ENCODE data around the gene HSPB1. TPM values are rescaled to one million over a fixed set of nuclear protein-coding genes. Genes with fewer than 3 reads are reported as not detected.
A peak's percentile ranks its signal among the peaks of the same experiment; 100 is the strongest.
"Not testable (repeated sequence)": the region's sequence is repeated elsewhere in the genome, so short reads cannot be mapped to it uniquely, and the experiment has no call there.

Gene HSPB1
- polyA plus RNA-seq (ENCODE audit: insufficient read length) = 109 TPM
- long read RNA-seq, donor 1, transcript HSPB1-201 (3 exons, 909 nt) = major isoform, 281 of 450 reads
- long read RNA-seq, donor 1, transcript HSPB1-203 (2 exons, 1,455 nt) = minor isoform, 103 of 450 reads
- long read RNA-seq, donor 1, partial matches to known transcripts = 61 of 450 reads
- long read RNA-seq, donor 1, other reads (novel, unspliced or antisense) = 5 of 450 reads
- long read RNA-seq, donor 2, transcript HSPB1-201 (3 exons, 909 nt) = major isoform, 141 of 214 reads
- long read RNA-seq, donor 2, transcript HSPB1-203 (2 exons, 1,455 nt) = minor isoform, 72 of 214 reads
- long read RNA-seq, donor 2, partial matches to known transcripts = 0 of 214 reads
- long read RNA-seq, donor 2, other reads (novel, unspliced or antisense) = 0 of 214 reads
- long read RNA-seq, donor 3, transcript HSPB1-201 (3 exons, 909 nt) = major isoform, 102 of 158 reads
- long read RNA-seq, donor 3, transcript HSPB1-203 (2 exons, 1,455 nt) = minor isoform, 56 of 158 reads
- long read RNA-seq, donor 3, partial matches to known transcripts = 0 of 158 reads
- long read RNA-seq, donor 3, other reads (novel, unspliced or antisense) = 0 of 158 reads
- long read RNA-seq, donor 4, transcript HSPB1-203 (2 exons, 1,455 nt) = minor isoform, 23 of 62 reads
- long read RNA-seq, donor 4, transcript HSPB1-201 (3 exons, 909 nt) = major isoform, 28 of 62 reads
- long read RNA-seq, donor 4, partial matches to known transcripts = 11 of 62 reads
- long read RNA-seq, donor 4, other reads (novel, unspliced or antisense) = 0 of 62 reads
- long read RNA-seq, donor 5, transcript HSPB1-203 (2 exons, 1,455 nt) = minor isoform, 103 of 306 reads
- long read RNA-seq, donor 5, transcript HSPB1-201 (3 exons, 909 nt) = major isoform, 186 of 306 reads
- long read RNA-seq, donor 5, partial matches to known transcripts = 17 of 306 reads
- long read RNA-seq, donor 5, other reads (novel, unspliced or antisense) = 0 of 306 reads
- long read RNA-seq, donor 6, transcript HSPB1-201 (3 exons, 909 nt) = major isoform, 162 of 295 reads
- long read RNA-seq, donor 6, transcript HSPB1-203 (2 exons, 1,455 nt) = minor isoform, 72 of 295 reads
- long read RNA-seq, donor 6, partial matches to known transcripts = 61 of 295 reads
- long read RNA-seq, donor 6, other reads (novel, unspliced or antisense) = 0 of 295 reads
- long read RNA-seq, donor 7, transcript HSPB1-203 (2 exons, 1,455 nt) = minor isoform, 104 of 300 reads
- long read RNA-seq, donor 7, transcript HSPB1-201 (3 exons, 909 nt) = major isoform, 190 of 300 reads
- long read RNA-seq, donor 7, partial matches to known transcripts = 6 of 300 reads
- long read RNA-seq, donor 7, other reads (novel, unspliced or antisense) = 0 of 300 reads
- long read RNA-seq, donor 8, transcript HSPB1-203 (2 exons, 1,455 nt) = minor isoform, 21 of 79 reads
- long read RNA-seq, donor 8, transcript HSPB1-201 (3 exons, 909 nt) = major isoform, 57 of 79 reads
- long read RNA-seq, donor 8, partial matches to known transcripts = 0 of 79 reads
- long read RNA-seq, donor 8, other reads (novel, unspliced or antisense) = 0 of 79 reads

DNA sequence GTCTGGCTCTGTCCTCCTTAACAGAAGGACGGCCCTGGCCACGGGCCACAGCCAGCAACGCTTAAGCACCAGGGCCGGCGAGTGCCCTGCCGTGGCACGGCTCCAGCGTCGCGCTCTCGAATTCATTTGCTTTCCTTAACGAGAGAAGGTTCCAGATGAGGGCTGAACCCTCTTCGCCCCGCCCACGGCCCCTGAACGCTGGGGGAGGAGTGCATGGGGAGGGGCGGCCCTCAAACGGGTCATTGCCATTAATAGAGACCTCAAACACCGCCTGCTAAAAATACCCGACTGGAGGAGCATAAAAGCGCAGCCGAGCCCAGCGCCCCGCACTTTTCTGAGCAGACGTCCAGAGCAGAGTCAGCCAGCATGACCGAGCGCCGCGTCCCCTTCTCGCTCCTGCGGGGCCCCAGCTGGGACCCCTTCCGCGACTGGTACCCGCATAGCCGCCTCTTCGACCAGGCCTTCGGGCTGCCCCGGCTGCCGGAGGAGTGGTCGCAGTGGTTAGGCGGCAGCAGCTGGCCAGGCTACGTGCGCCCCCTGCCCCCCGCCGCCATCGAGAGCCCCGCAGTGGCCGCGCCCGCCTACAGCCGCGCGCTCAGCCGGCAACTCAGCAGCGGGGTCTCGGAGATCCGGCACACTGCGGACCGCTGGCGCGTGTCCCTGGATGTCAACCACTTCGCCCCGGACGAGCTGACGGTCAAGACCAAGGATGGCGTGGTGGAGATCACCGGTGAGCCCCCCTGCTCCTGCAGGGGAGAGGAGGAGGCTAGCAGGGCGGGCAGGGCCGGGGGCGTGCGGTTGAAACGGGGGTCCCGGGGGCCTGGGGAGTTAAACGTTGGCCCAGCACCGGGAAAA lies at the start of gene HSPB1:
Gene HSPB1 (plus strand): TSS at position 327 of the 855 bp plus-strand sequence. CDS start 40 bp downstream, at position 367.
- DNase-seq = peak; percentile 85

DNA sequence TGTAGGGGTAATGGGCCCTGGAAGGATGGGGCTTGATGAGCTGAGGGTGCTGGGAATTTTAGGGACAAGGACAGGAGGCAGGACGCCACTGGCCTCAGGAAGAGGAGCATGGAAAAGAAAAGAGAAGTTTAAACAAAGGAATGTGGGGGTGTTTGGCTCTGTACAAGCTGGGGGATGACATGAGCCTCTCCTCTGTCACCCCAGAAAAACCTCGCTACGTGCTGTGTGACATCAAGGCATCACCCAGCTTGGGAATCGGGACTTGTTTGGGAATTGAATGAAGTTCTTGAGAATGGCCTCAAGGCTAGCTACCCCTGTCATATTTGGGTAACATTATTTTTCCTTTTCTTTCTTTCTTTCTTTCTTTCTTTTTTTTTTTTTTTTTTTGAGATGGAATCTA lies 47.7 kb upstream of the HSPB1 start:
- DNase-seq = no peak

DNA sequence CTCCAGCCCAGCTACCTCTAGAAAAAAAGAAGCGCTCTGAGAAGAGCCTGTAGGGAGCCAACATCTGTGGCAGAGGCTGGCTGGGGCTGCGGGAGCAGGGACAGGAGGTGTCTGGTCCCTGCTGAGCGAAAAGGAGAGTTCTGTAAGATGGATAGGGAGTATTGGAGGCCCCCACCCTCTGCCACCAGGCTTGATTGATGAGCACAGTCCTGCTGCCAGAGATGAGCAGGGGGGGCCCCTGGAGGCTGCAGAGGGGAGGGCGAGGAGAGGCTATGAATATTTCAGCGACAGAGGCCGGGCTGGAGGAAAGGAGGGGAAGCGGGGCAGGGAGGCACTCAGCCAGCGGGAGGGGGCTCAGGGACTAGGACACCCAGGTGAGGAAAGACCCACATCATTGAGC lies 44.5 kb upstream of the HSPB1 start:
- no peak for DNase-seq

DNA sequence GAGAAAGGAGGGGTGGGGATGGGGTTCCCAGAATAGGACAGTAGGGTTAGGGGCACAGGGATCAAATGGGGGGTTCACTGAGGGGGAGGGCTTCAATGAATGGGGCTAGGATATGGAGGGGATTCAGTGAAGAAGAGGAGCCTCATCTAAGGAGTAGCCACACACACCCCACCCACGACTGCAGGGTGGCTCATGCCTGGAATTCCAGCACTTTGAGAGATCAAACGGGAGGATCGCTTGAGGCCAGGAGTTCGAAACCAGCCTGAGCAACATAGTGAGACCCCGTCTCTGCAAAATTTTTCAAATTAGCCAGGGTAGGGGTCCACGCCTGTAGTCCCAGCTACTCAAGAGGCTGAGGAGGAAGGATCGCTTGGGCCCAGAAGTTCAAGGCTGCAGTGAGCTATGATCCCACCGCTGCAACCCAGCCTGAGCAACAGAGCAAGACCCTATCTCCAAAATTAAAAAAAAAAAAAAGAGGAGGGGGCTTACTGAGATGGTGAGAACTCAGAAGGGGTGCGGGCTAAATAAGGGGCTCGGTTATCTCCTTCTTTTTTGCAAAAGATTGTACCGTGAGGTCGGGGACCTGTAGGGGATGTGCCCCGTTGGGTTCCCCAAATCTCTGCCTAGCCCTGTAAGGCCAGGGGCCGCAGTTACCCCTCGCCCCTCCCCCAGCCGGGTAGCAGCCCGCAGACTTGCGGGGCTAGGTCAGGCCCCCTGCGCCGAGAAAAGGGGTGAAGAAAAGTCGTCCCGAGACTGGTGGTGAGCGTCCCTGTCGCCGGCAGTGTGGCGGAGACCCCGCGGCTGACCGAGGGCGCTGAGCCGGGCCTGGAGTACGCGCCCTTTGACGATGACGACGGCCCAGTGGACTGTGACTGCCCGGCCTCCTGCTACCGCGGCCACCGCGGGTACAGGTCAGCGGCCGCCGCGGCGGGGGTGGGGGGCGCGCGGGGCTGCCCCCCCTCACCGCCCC lies 43.1 kb upstream of the HSPB1 start:
- no peak for DNase-seq

DNA sequence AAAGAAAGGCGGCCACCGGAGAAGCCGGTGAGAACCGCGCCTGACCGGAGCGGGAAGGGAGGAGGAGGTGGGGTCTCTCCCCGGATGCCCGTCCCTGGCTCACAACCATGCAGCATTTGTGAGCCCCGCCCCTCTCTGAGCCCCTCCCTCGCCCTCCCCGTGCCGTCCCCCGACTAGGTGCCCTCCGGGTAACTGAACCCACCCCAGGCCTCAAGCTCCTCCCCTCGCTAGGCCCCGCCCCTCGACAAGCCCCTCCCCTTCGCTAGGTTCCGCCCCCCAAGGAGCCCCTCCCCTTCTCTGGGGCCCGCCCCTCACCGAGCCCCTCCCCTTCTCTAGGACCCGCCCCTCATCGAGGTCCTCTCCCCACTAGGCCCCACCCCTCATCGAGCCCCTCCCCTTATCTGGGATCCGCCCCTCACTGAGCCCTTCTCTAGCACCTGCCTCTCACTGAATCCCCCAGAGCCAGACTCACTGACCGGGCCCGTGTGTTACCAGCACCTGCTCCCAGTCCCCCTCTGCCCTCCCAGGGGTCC lies 42.2 kb upstream of the HSPB1 start:
- DNase-seq = no peak

DNA sequence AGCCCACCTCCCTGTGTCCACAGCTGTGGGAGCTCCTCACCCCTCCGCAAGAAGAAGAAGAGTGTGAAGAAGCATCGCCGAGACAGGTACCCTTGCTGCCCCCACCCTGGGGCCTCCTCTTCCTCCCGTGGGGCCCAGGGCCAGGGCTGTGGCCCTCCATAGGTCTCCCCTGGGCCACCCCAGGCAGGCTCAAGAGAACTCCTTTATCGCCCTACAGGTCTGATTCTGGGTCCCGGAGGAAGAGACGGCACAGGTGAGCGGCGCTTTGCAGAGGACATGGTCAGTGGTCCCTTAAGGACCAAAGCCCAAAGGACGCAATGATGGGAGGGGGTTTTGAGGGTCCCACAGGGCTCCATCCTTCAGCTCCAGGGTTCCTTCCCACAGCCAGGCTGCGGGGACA lies 41.1 kb upstream of the HSPB1 start:
- DNase-seq = no peak

DNA sequence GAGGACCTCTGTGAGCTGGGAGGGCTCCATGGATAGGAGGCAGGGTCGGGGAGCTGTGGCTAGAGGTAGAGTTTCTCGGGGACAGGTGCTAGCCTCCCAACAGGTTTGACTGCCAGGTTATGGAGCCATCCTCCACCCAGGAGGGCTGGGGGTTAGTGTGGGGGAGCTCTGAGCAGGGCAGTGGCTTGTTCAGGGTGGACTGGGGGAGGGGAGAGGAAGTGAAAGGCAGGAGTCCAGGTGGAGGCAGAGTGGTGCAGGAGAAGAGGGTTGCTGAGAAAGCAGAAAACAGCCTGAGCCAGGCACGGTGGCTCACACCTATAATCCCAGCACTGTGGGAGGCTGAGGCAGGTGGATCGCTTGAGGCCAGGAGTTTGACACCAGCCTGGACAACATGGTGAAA lies 40.5 kb upstream of the HSPB1 start:
- no peak for DNase-seq

DNA sequence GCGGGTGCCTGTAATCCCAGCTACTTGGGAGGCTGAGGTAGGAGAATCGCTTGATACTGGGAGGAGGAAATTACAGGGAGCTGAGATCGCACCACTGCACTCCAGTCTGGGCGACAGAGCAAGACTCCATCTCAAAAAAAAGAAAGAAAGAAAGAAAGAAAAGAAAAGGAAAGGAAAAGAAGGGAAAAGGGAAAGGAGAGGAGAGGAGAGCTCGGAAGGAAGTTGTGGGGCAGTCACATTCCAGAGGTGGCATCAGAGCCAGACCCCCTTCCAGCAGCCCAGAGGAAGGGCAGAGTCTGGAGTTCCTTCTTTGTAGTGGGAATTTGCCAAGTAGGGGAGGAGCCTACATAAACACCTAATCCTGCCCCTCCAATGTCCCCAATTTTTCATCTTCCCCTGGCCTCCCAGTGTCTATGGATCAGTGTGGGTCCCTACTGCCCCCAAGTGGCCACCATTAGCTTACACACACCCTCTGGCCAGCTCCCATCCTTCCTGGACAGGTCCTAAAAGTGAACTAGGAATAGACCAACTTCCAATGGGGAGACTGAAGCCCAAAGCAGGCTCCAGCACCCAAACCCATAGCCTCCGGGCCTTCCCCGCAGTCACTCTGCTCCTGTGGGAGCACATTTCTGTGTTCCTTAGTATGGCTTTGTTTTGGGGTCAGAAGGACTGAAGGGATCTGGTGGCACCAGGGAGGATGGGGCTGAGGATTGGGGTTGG lies 39.6 kb upstream of the HSPB1 start:
- no peak for DNase-seq

DNA sequence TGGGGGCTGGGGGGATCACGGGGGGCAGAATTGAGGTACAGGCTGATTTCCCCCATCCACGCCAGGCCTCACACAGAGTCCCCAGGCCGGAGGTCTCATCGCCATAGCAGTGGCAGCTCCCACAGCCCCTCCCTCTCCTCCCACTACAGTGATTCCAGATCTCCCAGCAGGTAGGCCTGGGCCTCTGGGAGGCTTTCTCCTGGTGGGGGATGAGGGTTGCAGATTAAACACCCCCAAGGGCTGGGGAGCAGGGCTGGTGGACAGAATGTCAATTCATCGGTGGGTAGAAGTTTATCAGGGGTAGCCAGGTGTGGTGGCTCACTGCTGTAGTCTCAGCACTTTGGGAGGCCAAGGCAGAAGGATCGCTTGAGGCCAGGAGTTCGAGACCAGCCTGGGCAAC lies 37.2 kb upstream of the HSPB1 start:
- no peak for DNase-seq

DNA sequence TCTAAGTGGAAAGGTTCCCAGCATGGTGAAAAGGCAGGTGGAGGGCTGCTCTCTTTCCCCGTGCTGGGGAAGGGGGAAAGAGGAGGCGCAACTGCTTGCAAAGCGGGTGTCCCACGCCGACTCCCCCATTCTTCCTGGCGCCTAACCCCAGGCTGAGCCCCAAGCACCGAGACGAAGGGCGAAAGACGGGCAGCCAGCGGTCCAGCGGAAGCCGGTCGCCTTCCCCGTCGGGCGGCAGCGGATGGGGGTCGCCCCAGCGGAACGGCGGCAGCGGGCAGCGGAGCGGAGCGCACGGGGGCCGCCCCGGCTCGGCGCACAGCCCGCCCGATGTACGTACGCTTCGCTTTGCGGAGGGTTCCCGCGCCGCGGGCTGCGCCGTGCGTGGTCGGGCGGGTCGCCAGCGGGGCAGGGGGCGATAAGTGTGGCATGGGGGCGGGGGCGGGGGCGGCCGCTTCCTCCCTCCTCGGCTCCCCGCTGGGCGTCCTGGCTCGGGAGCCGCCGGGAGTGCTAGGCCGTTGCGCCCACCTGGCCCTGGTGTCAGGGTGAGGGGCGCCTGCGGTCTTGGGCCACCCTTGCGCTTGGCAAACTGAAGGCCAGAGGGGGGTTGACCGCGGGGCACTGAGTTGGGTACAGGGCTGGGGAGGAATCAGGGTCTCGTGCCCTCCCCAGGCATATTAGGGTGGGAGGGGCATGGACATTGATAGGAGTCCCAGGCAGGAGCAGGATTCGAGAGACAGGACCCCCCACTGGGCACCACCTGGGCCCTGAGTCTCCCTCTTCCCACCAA lies 35.2 kb upstream of the HSPB1 start:
- DNase-seq = no peak

DNA sequence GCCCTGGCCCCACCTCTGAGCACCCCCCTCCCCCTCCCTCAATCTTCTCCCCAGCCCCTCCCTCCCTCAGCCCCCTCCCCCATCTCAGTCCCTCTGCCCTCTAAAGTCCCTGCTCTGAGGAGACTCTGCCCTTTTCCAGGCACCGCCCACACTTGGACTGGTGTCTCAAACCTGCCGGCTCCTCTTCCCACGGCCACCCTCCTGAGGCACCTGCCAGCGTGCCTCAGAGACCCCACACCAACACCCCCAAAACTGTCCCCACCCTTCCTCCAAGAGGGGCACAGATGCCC lies 34.6 kb upstream of the HSPB1 start:
- no peak for DNase-seq

DNA sequence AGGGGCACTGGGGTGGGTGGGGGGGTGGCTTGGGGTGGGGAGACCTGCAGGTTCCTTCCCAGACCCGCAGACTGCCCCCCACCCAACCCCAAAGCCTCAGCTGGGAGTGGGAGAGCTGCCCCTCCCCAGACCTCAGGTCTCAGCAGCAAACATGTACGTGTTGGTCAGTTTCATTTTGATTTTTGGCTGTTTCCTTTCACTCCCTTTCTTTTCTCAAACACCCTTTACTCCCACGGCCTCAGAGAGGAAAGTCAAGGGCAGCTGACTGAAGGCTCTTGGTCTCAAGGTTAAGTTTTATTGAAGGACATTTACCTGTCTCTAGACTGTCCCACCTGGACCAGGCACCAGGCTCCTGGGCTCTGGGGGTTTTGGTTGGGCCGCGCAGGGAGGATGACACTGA lies 34.1 kb upstream of the HSPB1 start:
- no peak for DNase-seq

DNA sequence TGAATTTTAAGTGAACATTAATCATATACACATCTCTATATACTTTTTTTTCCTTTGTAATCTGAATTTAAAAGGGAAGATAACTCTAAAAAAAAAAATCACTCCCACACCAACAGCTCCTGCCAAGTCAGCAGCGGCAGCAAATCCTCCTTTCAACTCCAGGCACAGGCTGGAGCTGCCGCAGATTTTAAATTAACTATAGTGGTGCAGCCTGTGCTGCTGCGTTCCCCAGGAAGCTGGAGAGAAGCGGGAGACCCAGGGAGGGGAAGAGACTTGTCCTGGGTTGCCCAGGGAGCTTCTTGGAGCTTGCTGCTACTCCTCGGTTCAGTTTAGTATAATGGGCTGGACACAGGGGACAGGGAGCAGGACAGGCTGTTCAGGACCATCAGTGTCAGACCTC lies 32.6 kb upstream of the HSPB1 start:
- DNase-seq = no peak

DNA sequence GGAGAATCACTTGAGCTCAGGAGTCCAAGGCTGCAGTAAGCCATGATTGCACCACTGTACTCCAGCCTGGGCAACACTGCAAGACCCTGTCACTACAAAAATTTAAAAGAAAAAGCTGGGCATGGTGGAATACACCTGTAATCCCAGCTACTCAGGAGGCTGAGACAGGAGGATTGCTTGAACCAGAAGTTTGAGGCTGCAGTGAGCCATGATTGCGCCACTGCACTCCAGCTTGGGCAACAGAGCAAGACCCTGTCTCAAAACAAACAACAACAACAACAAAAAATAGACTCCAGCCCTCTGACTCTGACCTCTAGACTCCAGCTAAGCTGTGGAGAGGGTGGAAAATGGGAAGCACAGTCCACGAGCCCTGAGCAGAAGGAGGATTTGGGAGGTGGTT lies 31.1 kb upstream of the HSPB1 start:
- DNase-seq = not testable (repeated sequence)

DNA sequence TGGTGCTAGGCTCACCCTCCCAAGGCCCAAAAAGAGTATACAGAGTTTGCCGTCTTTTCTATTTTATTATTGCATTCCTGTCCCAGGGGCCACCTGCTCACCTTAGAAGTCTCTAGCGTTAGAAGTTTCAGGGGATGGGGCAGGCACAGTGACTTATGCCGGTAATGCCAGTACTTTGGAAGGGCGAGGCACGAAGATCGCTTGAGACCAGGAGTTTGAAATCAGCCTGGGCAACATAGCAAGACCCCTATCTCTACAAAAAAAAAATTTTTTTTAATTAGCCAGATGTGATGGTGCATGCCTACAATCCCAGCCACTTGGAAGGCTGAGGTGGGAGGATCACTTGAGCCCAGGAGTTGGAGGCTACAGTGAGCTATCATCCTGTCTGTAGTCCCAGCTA lies 30.3 kb upstream of the HSPB1 start:
- DNase-seq = no peak

DNA sequence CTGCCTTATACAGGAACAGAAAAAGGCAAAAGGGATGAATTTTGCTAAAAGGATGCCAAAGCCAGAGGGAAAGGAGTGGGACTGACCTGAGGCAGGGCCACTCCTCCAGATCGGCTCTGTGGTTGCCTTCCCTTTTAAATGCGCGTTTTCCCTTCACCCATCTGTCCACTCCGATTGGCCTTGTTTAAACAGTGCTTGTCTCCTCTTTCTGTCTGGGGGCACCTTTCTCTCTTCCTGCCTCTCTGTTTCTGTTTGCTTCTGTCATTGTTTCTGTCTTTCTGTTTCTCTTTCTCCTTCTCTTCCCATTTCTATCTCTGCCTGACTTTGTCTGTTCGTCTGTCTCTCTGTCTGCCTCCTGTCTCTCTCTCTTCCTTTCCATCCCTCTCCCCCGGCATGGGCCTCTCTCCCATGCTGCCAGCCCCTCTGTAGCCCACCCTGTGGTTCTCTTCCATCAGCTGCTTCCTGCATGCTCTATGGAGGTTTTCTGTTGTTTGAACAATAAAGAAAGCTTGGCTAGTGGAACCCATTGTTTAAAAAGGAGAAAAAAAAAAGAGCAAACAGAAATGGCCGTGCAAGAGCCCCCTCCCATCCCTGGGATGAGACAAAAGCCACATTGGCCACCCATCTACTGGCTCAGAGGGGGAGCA lies 29.5 kb upstream of the HSPB1 start:
- DNase-seq = no peak

DNA sequence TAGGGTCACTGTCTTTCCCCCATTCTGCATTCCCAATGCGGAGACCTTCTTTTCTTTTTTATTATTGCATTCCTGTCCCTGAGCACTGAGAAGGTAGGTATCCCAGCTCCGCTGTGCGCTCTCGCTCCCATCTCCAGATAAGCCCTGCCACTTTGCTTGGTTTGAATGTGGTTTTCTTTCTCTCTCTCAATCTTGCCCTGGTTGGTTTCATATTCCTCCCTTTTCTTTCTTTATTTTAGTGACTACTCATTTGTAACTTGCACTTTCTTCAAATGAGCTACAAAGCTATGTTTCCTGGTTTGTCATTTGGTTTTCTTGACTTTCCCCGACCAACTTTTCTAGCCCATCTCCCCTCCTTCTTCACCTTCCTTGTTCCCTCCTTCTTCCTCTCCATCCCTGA lies 29.0 kb upstream of the HSPB1 start:
- no peak for DNase-seq

Data from left kidney (tissue), 8 donors.